ENCODE measurements around the gene SNCG. TPM values are rescaled to one million over a fixed set of nuclear protein-coding genes. Genes with fewer than 3 reads are reported as not detected.
"Not testable (repeated sequence)": the region's sequence is repeated elsewhere in the genome, so short reads cannot be mapped to it uniquely, and the experiment has no call there.

SNCG gene
- polyA plus RNA-seq, 1 donor from 2014 or later, result 6.1 TPM

DNA sequence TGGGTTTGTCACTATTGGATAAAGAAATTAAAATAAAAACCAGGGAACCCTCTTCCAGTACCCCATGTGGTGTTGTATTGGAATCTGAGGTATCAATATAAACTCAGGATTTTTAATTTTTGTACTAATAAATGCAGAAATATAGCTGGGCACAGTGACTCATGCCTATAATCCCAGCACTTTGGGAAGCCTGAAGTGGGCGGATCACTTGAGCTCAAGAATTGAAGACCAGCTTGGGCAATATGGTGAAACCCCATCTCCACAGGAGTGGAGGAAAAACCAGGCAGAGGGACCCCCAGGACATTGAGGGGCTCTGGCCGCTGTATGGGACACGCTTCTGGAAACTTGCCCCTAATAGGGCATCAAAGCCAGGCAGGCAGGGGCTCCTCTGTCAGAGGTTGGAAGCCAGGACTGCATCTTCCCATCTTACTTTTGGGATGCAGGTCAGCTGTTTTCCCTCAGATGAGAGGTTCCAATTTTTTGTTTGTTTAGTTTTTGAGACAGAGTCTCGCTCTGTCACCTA is 21.0 kb downstream of the SNCG start:
- no peaks in the 10 kb centered on the region for H3F3A ChIP-seq (ENCODE audit: insufficient read depth, low read length, poor library complexity, severe bottlenecking)
- H3K9ac ChIP-seq (ENCODE audit: low read length), result no peak overlapping the region
- H3K27ac ChIP-seq (ENCODE audit: low read length), result no peak overlapping the region
- no peaks in the 10 kb centered on the region for H3K9me2 ChIP-seq (ENCODE audit: insufficient read depth, low read length)
- no peaks in the 10 kb centered on the region for H4K20me1 ChIP-seq (ENCODE audit: insufficient read depth)
- TF ChIP-seq, protein P1, sequence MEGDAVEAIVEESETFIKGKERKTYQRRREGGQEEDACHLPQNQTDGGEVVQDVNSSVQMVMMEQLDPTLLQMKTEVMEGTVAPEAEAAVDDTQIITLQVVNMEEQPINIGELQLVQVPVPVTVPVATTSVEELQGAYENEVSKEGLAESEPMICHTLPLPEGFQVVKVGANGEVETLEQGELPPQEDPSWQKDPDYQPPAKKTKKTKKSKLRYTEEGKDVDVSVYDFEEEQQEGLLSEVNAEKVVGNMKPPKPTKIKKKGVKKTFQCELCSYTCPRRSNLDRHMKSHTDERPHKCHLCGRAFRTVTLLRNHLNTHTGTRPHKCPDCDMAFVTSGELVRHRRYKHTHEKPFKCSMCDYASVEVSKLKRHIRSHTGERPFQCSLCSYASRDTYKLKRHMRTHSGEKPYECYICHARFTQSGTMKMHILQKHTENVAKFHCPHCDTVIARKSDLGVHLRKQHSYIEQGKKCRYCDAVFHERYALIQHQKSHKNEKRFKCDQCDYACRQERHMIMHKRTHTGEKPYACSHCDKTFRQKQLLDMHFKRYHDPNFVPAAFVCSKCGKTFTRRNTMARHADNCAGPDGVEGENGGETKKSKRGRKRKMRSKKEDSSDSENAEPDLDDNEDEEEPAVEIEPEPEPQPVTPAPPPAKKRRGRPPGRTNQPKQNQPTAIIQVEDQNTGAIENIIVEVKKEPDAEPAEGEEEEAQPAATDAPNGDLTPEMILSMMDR (IDR thresholded peaks at IDR 0.05; ENCODE audit: poor library complexity, severe bottlenecking), result no peak
- TF ChIP-seq MXI1 (conservative IDR thresholded peaks at IDR 0.05; ENCODE audit: poor library complexity, severe bottlenecking), result no peak
- TF ChIP-seq SMC3 (conservative IDR thresholded peaks at IDR 0.05; ENCODE audit: poor library complexity), result no peak
- TF ChIP-seq RAD21 (conservative IDR thresholded peaks at IDR 0.05), result no peak
- TF ChIP-seq, protein P2, sequence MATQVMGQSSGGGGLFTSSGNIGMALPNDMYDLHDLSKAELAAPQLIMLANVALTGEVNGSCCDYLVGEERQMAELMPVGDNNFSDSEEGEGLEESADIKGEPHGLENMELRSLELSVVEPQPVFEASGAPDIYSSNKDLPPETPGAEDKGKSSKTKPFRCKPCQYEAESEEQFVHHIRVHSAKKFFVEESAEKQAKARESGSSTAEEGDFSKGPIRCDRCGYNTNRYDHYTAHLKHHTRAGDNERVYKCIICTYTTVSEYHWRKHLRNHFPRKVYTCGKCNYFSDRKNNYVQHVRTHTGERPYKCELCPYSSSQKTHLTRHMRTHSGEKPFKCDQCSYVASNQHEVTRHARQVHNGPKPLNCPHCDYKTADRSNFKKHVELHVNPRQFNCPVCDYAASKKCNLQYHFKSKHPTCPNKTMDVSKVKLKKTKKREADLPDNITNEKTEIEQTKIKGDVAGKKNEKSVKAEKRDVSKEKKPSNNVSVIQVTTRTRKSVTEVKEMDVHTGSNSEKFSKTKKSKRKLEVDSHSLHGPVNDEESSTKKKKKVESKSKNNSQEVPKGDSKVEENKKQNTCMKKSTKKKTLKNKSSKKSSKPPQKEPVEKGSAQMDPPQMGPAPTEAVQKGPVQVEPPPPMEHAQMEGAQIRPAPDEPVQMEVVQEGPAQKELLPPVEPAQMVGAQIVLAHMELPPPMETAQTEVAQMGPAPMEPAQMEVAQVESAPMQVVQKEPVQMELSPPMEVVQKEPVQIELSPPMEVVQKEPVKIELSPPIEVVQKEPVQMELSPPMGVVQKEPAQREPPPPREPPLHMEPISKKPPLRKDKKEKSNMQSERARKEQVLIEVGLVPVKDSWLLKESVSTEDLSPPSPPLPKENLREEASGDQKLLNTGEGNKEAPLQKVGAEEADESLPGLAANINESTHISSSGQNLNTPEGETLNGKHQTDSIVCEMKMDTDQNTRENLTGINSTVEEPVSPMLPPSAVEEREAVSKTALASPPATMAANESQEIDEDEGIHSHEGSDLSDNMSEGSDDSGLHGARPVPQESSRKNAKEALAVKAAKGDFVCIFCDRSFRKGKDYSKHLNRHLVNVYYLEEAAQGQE (IDR thresholded peaks at IDR 0.05; ENCODE audit: borderline replicate concordance), result no peak
- no peak for TF ChIP-seq TAF1 (IDR thresholded peaks at IDR 0.05; ENCODE audit: low read depth)
- TF ChIP-seq EZH2 (IDR thresholded peaks at IDR 0.05; ENCODE audit: borderline replicate concordance, insufficient read depth, low read length, poor library complexity, severe bottlenecking), result no peak
- no peak for TF ChIP-seq EP300 (conservative IDR thresholded peaks at IDR 0.05; ENCODE audit: poor library complexity, severe bottlenecking)
- TF ChIP-seq POLR2AphosphoS5 (IDR thresholded peaks at IDR 0.05), result no peak
- H2AFZ ChIP-seq (ENCODE audit: low read depth, low read length), result no peak overlapping the region
- H3K4me3 ChIP-seq (ENCODE audit: low read length), result no peak overlapping the region
- H3K27me3 ChIP-seq (ENCODE audit: insufficient read depth, low read depth, low read length), result no peaks in the 10 kb centered on the region
- H3K79me2 ChIP-seq (replicated peaks; ENCODE audit: insufficient read depth, low read length), result no peaks in the 10 kb centered on the region
- H3K4me2 ChIP-seq (ENCODE audit: low read length), result no peak overlapping the region
- H3K36me3 ChIP-seq (ENCODE audit: insufficient read depth, low read length), result no peaks in the 10 kb centered on the region
- no peaks in the 10 kb centered on the region for H3K9me3 ChIP-seq (ENCODE audit: low read length)

DNA sequence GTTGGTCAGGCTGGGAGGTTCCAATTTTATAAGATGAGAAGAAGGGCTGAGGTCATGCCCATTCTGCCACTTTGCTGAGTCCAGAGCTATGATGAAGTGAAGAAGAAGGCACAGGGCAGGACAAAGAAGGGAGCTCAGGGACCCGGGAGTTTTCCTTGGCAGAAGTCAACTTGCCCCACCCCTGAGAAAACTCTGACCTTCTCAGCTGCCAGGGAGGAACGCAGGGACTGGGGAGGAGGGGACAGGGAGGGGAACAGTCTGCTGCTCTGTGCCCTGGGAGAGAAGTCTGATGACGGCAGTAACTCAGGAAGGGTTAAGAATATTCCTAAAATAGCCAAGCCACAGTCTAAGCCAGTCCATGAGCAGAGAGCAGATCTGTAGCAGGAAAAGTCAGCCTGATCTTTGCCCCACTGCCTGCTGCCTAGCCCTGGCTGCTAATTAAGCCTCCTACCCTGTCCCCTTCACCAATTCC is 21.6 kb downstream of the SNCG start:
- Histone ChIP-seq H3K4me2 (ENCODE audit: low read length) (no peak overlapping the region), H3K27me3 (ENCODE audit: insufficient read depth, low read depth, low read length) (no peaks in the 10 kb centered on the region), H3F3A (ENCODE audit: insufficient read depth, low read length, poor library complexity, severe bottlenecking) (no peaks in the 10 kb centered on the region), H3K79me2 (replicated peaks; ENCODE audit: insufficient read depth, low read length) (no peaks in the 10 kb centered on the region), H3K9me3 (ENCODE audit: low read length) (no peaks in the 10 kb centered on the region), H3K27ac (ENCODE audit: low read length) (no peak overlapping the region), H3K9ac (ENCODE audit: low read length) (no peak overlapping the region), H3K4me3 (ENCODE audit: low read length) (no peak overlapping the region), H4K20me1 (ENCODE audit: insufficient read depth) (no peaks in the 10 kb centered on the region), H2AFZ (ENCODE audit: low read depth, low read length) (no peak overlapping the region), H3K9me2 (ENCODE audit: insufficient read depth, low read length) (no peaks in the 10 kb centered on the region), H3K36me3 (ENCODE audit: insufficient read depth, low read length) (no peaks in the 10 kb centered on the region)
- TF ChIP-seq, protein P1 (IDR thresholded peaks at IDR 0.05; ENCODE audit: poor library complexity, severe bottlenecking), result no peak
- no peak for TF ChIP-seq RAD21 (conservative IDR thresholded peaks at IDR 0.05)
- no peak for TF ChIP-seq TAF1 (IDR thresholded peaks at IDR 0.05; ENCODE audit: low read depth)
- TF ChIP-seq, protein P2 (IDR thresholded peaks at IDR 0.05; ENCODE audit: borderline replicate concordance), result no peak
- TF ChIP-seq SMC3 (conservative IDR thresholded peaks at IDR 0.05; ENCODE audit: poor library complexity), result no peak
- TF ChIP-seq EZH2 (IDR thresholded peaks at IDR 0.05; ENCODE audit: borderline replicate concordance, insufficient read depth, low read length, poor library complexity, severe bottlenecking), result no peak
- no peak for TF ChIP-seq POLR2AphosphoS5 (IDR thresholded peaks at IDR 0.05)

DNA sequence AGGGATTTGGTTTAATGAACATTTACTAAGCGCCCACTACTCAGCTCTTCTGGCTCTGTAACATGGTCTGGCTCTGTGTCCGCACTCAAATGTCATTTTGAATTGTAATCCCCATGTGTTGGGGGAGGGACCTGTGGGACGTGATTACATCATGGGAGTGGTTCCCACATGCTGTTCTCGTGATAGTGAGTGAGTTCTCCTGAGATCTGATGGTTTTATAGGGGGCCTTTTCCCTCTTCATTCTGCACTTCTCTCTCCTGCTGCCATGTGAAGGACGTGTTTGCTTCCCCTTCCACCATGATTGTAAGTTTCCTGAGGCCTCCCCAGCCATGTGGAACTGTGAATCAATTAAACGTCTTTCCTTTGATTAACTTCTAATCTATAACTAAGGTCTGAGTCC is 22.6 kb downstream of the SNCG start:
- not testable (repeated sequence) for H3F3A ChIP-seq (ENCODE audit: insufficient read depth, low read length, poor library complexity, severe bottlenecking); H3K9me3 ChIP-seq (ENCODE audit: low read length); H3K9ac ChIP-seq (ENCODE audit: low read length); H3K4me2 ChIP-seq (ENCODE audit: low read length); H3K9me2 ChIP-seq (ENCODE audit: insufficient read depth, low read length); H4K20me1 ChIP-seq (ENCODE audit: insufficient read depth); H3K79me2 ChIP-seq (replicated peaks; ENCODE audit: insufficient read depth, low read length); H2AFZ ChIP-seq (ENCODE audit: low read depth, low read length); H3K27me3 ChIP-seq (ENCODE audit: insufficient read depth, low read depth, low read length); H3K36me3 ChIP-seq (ENCODE audit: insufficient read depth, low read length); H3K4me3 ChIP-seq (ENCODE audit: low read length); H3K27ac ChIP-seq (ENCODE audit: low read length)
